ENCODE measurements around the gene BCAS1.

The BCAS1 gene

DNA sequence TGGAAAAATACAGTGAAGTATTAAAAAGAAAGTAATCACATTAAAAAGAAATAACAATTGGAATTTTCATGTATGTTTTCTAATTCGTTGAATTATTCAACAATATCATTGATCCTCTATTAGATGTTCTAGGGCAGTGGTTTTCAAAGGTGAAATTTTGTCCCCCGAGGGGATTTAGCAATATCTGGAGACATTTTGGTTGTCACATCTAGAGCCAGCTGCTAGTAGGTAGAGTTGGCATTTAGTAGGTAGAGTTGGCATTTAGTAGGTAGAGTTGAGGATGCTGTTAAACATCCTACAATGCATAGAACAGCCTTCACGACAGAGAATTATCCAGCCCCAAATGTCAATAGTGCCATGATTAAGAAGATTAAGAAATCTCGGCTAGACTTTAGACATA, 173.7 kb downstream of the BCAS1 start:
- Histone ChIP-seq H3K27ac (replicated peaks) (no peak overlapping the region), H3K27me3 (ENCODE audit: insufficient read depth, poor library complexity, severe bottlenecking) (no peaks in the 10 kb centered on the region), H3K4me3 (replicated peaks; ENCODE audit: insufficient read depth, low read length) (no peak overlapping the region)
- DNase-seq (ENCODE audit: low read depth in 1 of 2, low spot score in 1 of 2) = no peak
- no peak for TF ChIP-seq CTCF (IDR thresholded peaks at IDR 0.05; ENCODE audit: insufficient read depth, low read length)
- no peak for TF ChIP-seq SPI1 (IDR thresholded peaks at IDR 0.05; ENCODE audit: borderline replicate concordance, low read depth)
- TF ChIP-seq, protein P1, sequence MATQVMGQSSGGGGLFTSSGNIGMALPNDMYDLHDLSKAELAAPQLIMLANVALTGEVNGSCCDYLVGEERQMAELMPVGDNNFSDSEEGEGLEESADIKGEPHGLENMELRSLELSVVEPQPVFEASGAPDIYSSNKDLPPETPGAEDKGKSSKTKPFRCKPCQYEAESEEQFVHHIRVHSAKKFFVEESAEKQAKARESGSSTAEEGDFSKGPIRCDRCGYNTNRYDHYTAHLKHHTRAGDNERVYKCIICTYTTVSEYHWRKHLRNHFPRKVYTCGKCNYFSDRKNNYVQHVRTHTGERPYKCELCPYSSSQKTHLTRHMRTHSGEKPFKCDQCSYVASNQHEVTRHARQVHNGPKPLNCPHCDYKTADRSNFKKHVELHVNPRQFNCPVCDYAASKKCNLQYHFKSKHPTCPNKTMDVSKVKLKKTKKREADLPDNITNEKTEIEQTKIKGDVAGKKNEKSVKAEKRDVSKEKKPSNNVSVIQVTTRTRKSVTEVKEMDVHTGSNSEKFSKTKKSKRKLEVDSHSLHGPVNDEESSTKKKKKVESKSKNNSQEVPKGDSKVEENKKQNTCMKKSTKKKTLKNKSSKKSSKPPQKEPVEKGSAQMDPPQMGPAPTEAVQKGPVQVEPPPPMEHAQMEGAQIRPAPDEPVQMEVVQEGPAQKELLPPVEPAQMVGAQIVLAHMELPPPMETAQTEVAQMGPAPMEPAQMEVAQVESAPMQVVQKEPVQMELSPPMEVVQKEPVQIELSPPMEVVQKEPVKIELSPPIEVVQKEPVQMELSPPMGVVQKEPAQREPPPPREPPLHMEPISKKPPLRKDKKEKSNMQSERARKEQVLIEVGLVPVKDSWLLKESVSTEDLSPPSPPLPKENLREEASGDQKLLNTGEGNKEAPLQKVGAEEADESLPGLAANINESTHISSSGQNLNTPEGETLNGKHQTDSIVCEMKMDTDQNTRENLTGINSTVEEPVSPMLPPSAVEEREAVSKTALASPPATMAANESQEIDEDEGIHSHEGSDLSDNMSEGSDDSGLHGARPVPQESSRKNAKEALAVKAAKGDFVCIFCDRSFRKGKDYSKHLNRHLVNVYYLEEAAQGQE (IDR thresholded peaks at IDR 0.05; ENCODE audit: insufficient replicate concordance, low read depth) = no peak
- TF ChIP-seq GABPA (IDR thresholded peaks at IDR 0.05; ENCODE audit: low read depth) = no peak
- no peak for TF ChIP-seq POLR2AphosphoS5 (IDR thresholded peaks at IDR 0.05; ENCODE audit: low read depth)

DNA sequence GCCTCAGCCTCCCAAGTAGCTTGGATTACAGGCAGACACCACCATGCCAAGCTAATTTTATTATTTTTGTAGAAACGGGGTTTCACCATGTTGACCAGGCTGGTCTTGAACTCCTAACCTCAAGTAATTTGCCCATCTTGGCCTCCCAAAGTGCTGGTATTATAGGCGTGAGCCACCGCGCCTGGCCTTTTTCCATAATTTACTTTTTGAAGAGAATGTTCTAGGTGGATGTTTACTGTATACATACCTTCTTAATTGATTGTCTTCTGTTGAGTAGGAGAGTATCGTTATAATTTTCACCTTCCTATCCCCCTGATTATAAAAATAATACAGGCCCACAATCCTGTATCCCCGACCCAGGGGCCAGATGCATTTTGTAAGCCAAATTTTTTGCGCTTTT, 174.4 kb downstream of the BCAS1 start:
- TF ChIP-seq CTCF (IDR thresholded peaks at IDR 0.05; ENCODE audit: insufficient read depth, low read length) (no peak), GABPA (IDR thresholded peaks at IDR 0.05; ENCODE audit: low read depth) (no peak), SPI1 (IDR thresholded peaks at IDR 0.05; ENCODE audit: borderline replicate concordance, low read depth) (no peak), POLR2AphosphoS5 (IDR thresholded peaks at IDR 0.05; ENCODE audit: low read depth) (no peak)
- TF ChIP-seq, protein P1 (IDR thresholded peaks at IDR 0.05; ENCODE audit: insufficient replicate concordance, low read depth) = no peak
- no peaks in the 10 kb centered on the region for H3K27me3 ChIP-seq (ENCODE audit: insufficient read depth, poor library complexity, severe bottlenecking)

GRCh38 chr20:53895385-53895755, 175.0 kb downstream of the BCAS1 start:
- TF ChIP-seq, protein P1 (IDR thresholded peaks at IDR 0.05; ENCODE audit: insufficient replicate concordance, low read depth) = no peak
- TF ChIP-seq SPI1 (IDR thresholded peaks at IDR 0.05; ENCODE audit: borderline replicate concordance, low read depth) = no peak
- TF ChIP-seq GABPA (IDR thresholded peaks at IDR 0.05; ENCODE audit: low read depth) = no peak
- no peak for TF ChIP-seq POLR2AphosphoS5 (IDR thresholded peaks at IDR 0.05; ENCODE audit: low read depth)
- TF ChIP-seq CTCF (IDR thresholded peaks at IDR 0.05; ENCODE audit: insufficient read depth, low read length) = no peak
- Histone ChIP-seq H3K27me3 (ENCODE audit: insufficient read depth, poor library complexity, severe bottlenecking) (no peaks in the 10 kb centered on the region), H3K4me3 (replicated peaks; ENCODE audit: insufficient read depth, low read length) (no peak overlapping the region), H3K27ac (replicated peaks) (no peak overlapping the region)
- DNase-seq (ENCODE audit: low read depth in 1 of 2, low spot score in 1 of 2) = no peak

More for the DNA sequence above, 174.4 kb downstream of the BCAS1 start:
- DNase-seq (ENCODE audit: low read depth in 1 of 2, low spot score in 1 of 2) = no peak
- no peak overlapping the region for H3K27ac ChIP-seq (replicated peaks)
- H3K4me3 ChIP-seq (replicated peaks; ENCODE audit: insufficient read depth, low read length) = no peak overlapping the region
